Neural cell (in vitro differentiated cells): ENCODE measurements around the gene SPON2. TPM values are rescaled to one million over a fixed set of nuclear protein-coding genes. Genes with fewer than 3 reads are reported as not detected.

Source experiments
- H2AFZ ChIP-seq: fragments of 200-600, 300-800 bp; sonication (generic), shearing (Covaris generic); 2 replicates; pipeline ENCODE4 v1.6.0; 2014; ENCODE audit warnings: low read depth, mild to moderate bottlenecking, antibody characterized with exemption, low read length, moderate library complexity
- H3F3A ChIP-seq: fragments of 200-600 bp; shearing (Covaris generic); 2 replicates; pipeline ENCODE4 v1.6.1; 2016; ENCODE audit warnings: mild to moderate bottlenecking, moderate library complexity, mixed read lengths, antibody characterized with exemption, low read length; ENCODE audit not compliant: insufficient read depth, poor library complexity, severe bottlenecking
- H3K27ac ChIP-seq: fragments of 200-600, 300-800 bp; sonication (generic), shearing (Covaris generic); 2 replicates; pipeline ENCODE4 v1.5.1; 2014; ENCODE audit warnings: mild to moderate bottlenecking, low read length, moderate library complexity
- H3K27me3 ChIP-seq: fragments of 300-800, 200-600 bp; sonication (generic), shearing (Covaris generic); 2 replicates; pipeline ENCODE4 v1.6.0; 2014; ENCODE audit warnings: mild to moderate bottlenecking, low read depth, low read length, moderate library complexity; ENCODE audit not compliant: insufficient read depth
- H3K36me3 ChIP-seq: fragments of 300-800, 200-600 bp; sonication (generic), shearing (Covaris generic); 2 replicates; pipeline ENCODE4 v1.5.1; 2014; ENCODE audit warnings: mild to moderate bottlenecking, antibody characterized with exemption, low read length, moderate library complexity; ENCODE audit not compliant: insufficient read depth
- H3K4me2 ChIP-seq: fragments of 300-800, 200-600 bp; sonication (generic), shearing (Covaris generic); 2 replicates; pipeline ENCODE4 v1.6.0; 2014; ENCODE audit warnings: mild to moderate bottlenecking, low read length
- H3K4me3 ChIP-seq: fragments of 300-800, 200-600 bp; sonication (generic), shearing (Covaris generic); 2 replicates; pipeline ENCODE4 v1.5.1; 2014; ENCODE audit warnings: mild to moderate bottlenecking, low read length, moderate library complexity
- H3K79me2 ChIP-seq: fragments of 200-600 bp; shearing (Covaris generic); replicated peaks from 2 replicates; pipeline ENCODE4 v1.6.0; 2014; ENCODE audit warnings: mild to moderate bottlenecking, low read length, moderate library complexity; ENCODE audit not compliant: insufficient read depth
- H3K9ac ChIP-seq: fragments of 300-800, 200-600 bp; sonication (generic), shearing (Covaris generic); 2 replicates; pipeline ENCODE4 v1.6.1; 2016; ENCODE audit warnings: mild to moderate bottlenecking, low read length, mixed read lengths
- H3K9me2 ChIP-seq: fragments of 200-600 bp; shearing (Covaris generic); 2 replicates; pipeline ENCODE4 v1.6.1; 2016; ENCODE audit warnings: mild to moderate bottlenecking, low read length, mixed read lengths; ENCODE audit not compliant: insufficient read depth
- H3K9me3 ChIP-seq: fragments of 200-600, 300-800 bp; sonication (generic), shearing (Covaris generic); 2 replicates; pipeline ENCODE4 v1.6.1; 2016; ENCODE audit warnings: mild to moderate bottlenecking, mixed run types, low read length, moderate library complexity, mixed read lengths
- H4K20me1 ChIP-seq: fragments of 200-600 bp; shearing (Covaris generic); 2 replicates; pipeline ENCODE4 v1.6.1; 2016; ENCODE audit warnings: mild to moderate bottlenecking, mixed run types; ENCODE audit not compliant: insufficient read depth
- CTCF ChIP-seq: fragments of 450-650 bp; IDR thresholded peaks from 2 replicates; pipeline ENCODE4 v1.5.1; 2014; ENCODE audit warnings: antibody characterized with exemption, mild to moderate bottlenecking, moderate library complexity; ENCODE audit not compliant: poor library complexity, severe bottlenecking
- EP300 ChIP-seq: fragments of 450-650 bp; conservative IDR thresholded peaks from 2 replicates; pipeline ENCODE4 v1.6.1; 2014; ENCODE audit warnings: antibody characterized with exemption, mild to moderate bottlenecking, moderate library complexity; ENCODE audit not compliant: poor library complexity, severe bottlenecking
- EZH2 ChIP-seq: fragments of 200-600, 300-800 bp; shearing (Covaris generic), sonication (generic); IDR thresholded peaks from 2 replicates; pipeline ENCODE4 v1.6.1; 2014; ENCODE audit warnings: antibody characterized with exemption, low read length, borderline replicate concordance, mild to moderate bottlenecking; ENCODE audit not compliant: insufficient read depth, poor library complexity, severe bottlenecking
- MXI1 ChIP-seq: fragments of 450-650 bp; conservative IDR thresholded peaks from 2 replicates; pipeline ENCODE4 v1.6.1; 2014; ENCODE audit warnings: antibody characterized with exemption, mild to moderate bottlenecking; ENCODE audit not compliant: poor library complexity, severe bottlenecking
- POLR2AphosphoS5 ChIP-seq: IDR thresholded peaks from 2 replicates; pipeline ENCODE4 v1.6.1; 2012
- RAD21 ChIP-seq: fragments of 450-650 bp; conservative IDR thresholded peaks from 2 replicates; pipeline ENCODE4 v1.6.1; 2014; ENCODE audit warnings: antibody characterized with exemption, mild to moderate bottlenecking, moderate library complexity
- REST ChIP-seq: IDR thresholded peaks from 2 replicates; pipeline ENCODE4 v1.6.1; 2012; ENCODE audit warnings: borderline replicate concordance
- SMC3 ChIP-seq: fragments of 450-650 bp; conservative IDR thresholded peaks from 2 replicates; pipeline ENCODE4 v1.6.1; 2014; ENCODE audit warnings: antibody characterized with exemption, mild to moderate bottlenecking, moderate library complexity; ENCODE audit not compliant: poor library complexity
- TAF1 ChIP-seq: IDR thresholded peaks from 2 replicates; pipeline ENCODE4 v1.6.1; 2012; ENCODE audit warnings: low read depth
- polyA plus RNA-seq: library from polyadenylated mRNA; depleted of rRNA; stranded (reverse); fragments of >200 nt; gene quantifications from 2 replicates; pipeline ENCODE4 v1.2.3, GENCODE V29; 2014

The SPON2 gene
- polyA plus RNA-seq, 1 donor from 2014 or later: 0.57 TPM

- no peaks in the 10 kb centered on the region for H3K79me2 ChIP-seq
- H3K4me3 ChIP-seq: no peak overlapping the region
- no peaks in the 10 kb centered on the region for H3F3A ChIP-seq
- peaks cover 44% of the 10 kb centered on the region for H3K27me3 ChIP-seq
- H3K4me2 ChIP-seq: no peak overlapping the region
- H3K9me3 ChIP-seq: no peaks in the 10 kb centered on the region
- no peak overlapping the region for H2AFZ ChIP-seq
- TF ChIP-seq POLR2AphosphoS5 (no peak), CTCF (no peak), EP300 (no peak), MXI1 (no peak), REST (no peak), SMC3 (no peak), EZH2 (no peak)
- no peaks in the 10 kb centered on the region for H4K20me1 ChIP-seq
- no peaks in the 10 kb centered on the region for H3K9me2 ChIP-seq
- no peak overlapping the region for H3K9ac ChIP-seq
- H3K36me3 ChIP-seq: no peaks in the 10 kb centered on the region
- no peak overlapping the region for H3K27ac ChIP-seq
These were observed 2.7 kb upstream of the SPON2 start for GRCh38 chr4:1174941-1175634.

GRCh38 chr4:1172971-1173757, 781 bp upstream of the SPON2 start:
- Histone ChIP-seq H2AFZ (no peak overlapping the region), H3K9me3 (no peaks in the 10 kb centered on the region), H3K4me2 (no peak overlapping the region), H3K9me2 (no peaks in the 10 kb centered on the region), H3K36me3 (no peaks in the 10 kb centered on the region), H3K4me3 (no peak overlapping the region), H3K9ac (no peak overlapping the region), H3K27ac (no peak overlapping the region), H3K79me2 (no peaks in the 10 kb centered on the region), H3K27me3 (peaks cover 56% of the 10 kb centered on the region), H4K20me1 (no peaks in the 10 kb centered on the region), H3F3A (no peaks in the 10 kb centered on the region)
- no peak for TF ChIP-seq TAF1
- TF ChIP-seq EZH2: no peak
- no peak for TF ChIP-seq EP300
- no peak for TF ChIP-seq SMC3
- no peak for TF ChIP-seq POLR2AphosphoS5
- no peak for TF ChIP-seq REST
- no peak for TF ChIP-seq CTCF
- TF ChIP-seq RAD21: no peak
- TF ChIP-seq MXI1: no peak
